ENCODE results near the gene LIX1.

LIX1 gene

GRCh38 chr5:97127727-97128126 lies 14.7 kb downstream of the LIX1 start:
- WGBS, 2 experiments: 89 to 95% methylated on average over 1 of the region's 1 CpG
- Histone ChIP-seq H3K4me1 (ENCODE audit: control insufficient read depth, insufficient read depth, low read length) (peaks cover 20% of the 10 kb centered on the region), H3K9me3 (ENCODE audit: control insufficient read depth, low read length) (no peaks in the 10 kb centered on the region), H3K27ac (ENCODE audit: insufficient read depth, low read depth, low read length, poor library complexity, severe bottlenecking) (no peak overlapping the region), H3K36me3 (ENCODE audit: control insufficient read depth, insufficient read depth, low read length) (peaks cover 16% of the 10 kb centered on the region), H3K27me3 (ENCODE audit: control insufficient read depth, insufficient read depth, low read length, poor library complexity, severe bottlenecking) (no peaks in the 10 kb centered on the region), H3K4me3 (ENCODE audit: insufficient read depth, low read depth, low read length) (no peak overlapping the region)

- no peaks in the 10 kb centered on the region for H3K27me3 ChIP-seq (ENCODE audit: control insufficient read depth, insufficient read depth, low read length, poor library complexity, severe bottlenecking)
Measured at GRCh38 chr5:97125125-97125683, 17.2 kb downstream of the LIX1 start.

GRCh38 chr5:97124335-97124734 lies 18.1 kb downstream of the LIX1 start:
- Histone ChIP-seq H3K27me3 (ENCODE audit: control insufficient read depth, insufficient read depth, low read length, poor library complexity, severe bottlenecking) (no peaks in the 10 kb centered on the region), H3K9me3 (ENCODE audit: control insufficient read depth, low read length) (no peaks in the 10 kb centered on the region), H3K4me3 (ENCODE audit: insufficient read depth, low read depth, low read length) (no peak overlapping the region), H3K36me3 (ENCODE audit: control insufficient read depth, insufficient read depth, low read length) (peaks cover 19% of the 10 kb centered on the region), H3K4me1 (ENCODE audit: control insufficient read depth, insufficient read depth, low read length) (no peaks in the 10 kb centered on the region), H3K27ac (ENCODE audit: insufficient read depth, low read depth, low read length, poor library complexity, severe bottlenecking) (no peak overlapping the region)
- WGBS, 2 experiments: 84 to 87% methylated on average over 2 of the region's 2 CpGs

More at GRCh38 chr5:97125125-97125683, 17.2 kb downstream of the LIX1 start:
- Histone ChIP-seq H3K27ac (ENCODE audit: insufficient read depth, low read depth, low read length, poor library complexity, severe bottlenecking) (no peak overlapping the region), H3K4me1 (ENCODE audit: control insufficient read depth, insufficient read depth, low read length) (peaks cover 5% of the 10 kb centered on the region), H3K4me3 (ENCODE audit: insufficient read depth, low read depth, low read length) (no peak overlapping the region), H3K36me3 (ENCODE audit: control insufficient read depth, insufficient read depth, low read length) (peaks cover 19% of the 10 kb centered on the region), H3K9me3 (ENCODE audit: control insufficient read depth, low read length) (no peaks in the 10 kb centered on the region)
- WGBS, 2 experiments: 97 to 98% methylated on average over 3 of the region's 3 CpGs

- Histone ChIP-seq H3K27ac (ENCODE audit: insufficient read depth, low read depth, low read length, poor library complexity, severe bottlenecking) (no peak overlapping the region), H3K4me3 (ENCODE audit: insufficient read depth, low read depth, low read length) (no peak overlapping the region), H3K9me3 (ENCODE audit: control insufficient read depth, low read length) (no peaks in the 10 kb centered on the region), H3K27me3 (ENCODE audit: control insufficient read depth, insufficient read depth, low read length, poor library complexity, severe bottlenecking) (no peaks in the 10 kb centered on the region), H3K4me1 (ENCODE audit: control insufficient read depth, insufficient read depth, low read length) (peaks cover 5% of the 10 kb centered on the region), H3K36me3 (ENCODE audit: control insufficient read depth, insufficient read depth, low read length) (peaks cover 19% of the 10 kb centered on the region)
- 62 to 64% methylated on average over 5 of the region's 5 CpGs for WGBS, 2 experiments
Measured at GRCh38 chr5:97121848-97122247, 20.6 kb downstream of the LIX1 start.

GRCh38 chr5:97120195-97120594 lies 22.2 kb downstream of the LIX1 start:
- WGBS, 2 experiments: 95 to 100% methylated on average over 2 of the region's 2 CpGs

GRCh38 chr5:97119007-97119390 lies 23.4 kb downstream of the LIX1 start:
- no peaks in the 10 kb centered on the region for H3K27me3 ChIP-seq (ENCODE audit: control insufficient read depth, insufficient read depth, low read length, poor library complexity, severe bottlenecking)
- peaks cover 8% of the 10 kb centered on the region for H3K4me1 ChIP-seq (ENCODE audit: control insufficient read depth, insufficient read depth, low read length)
- H3K9me3 ChIP-seq (ENCODE audit: control insufficient read depth, low read length): no peaks in the 10 kb centered on the region
- no peak overlapping the region for H3K27ac ChIP-seq (ENCODE audit: insufficient read depth, low read depth, low read length, poor library complexity, severe bottlenecking)
- H3K36me3 ChIP-seq (ENCODE audit: control insufficient read depth, insufficient read depth, low read length): peaks cover 14% of the 10 kb centered on the region
- WGBS, 2 experiments: 88 to 91% methylated on average over 2 of the region's 2 CpGs
- no peak overlapping the region for H3K4me3 ChIP-seq (ENCODE audit: insufficient read depth, low read depth, low read length)

More at GRCh38 chr5:97120195-97120594, 22.2 kb downstream of the LIX1 start:
- H3K9me3 ChIP-seq (ENCODE audit: control insufficient read depth, low read length): no peaks in the 10 kb centered on the region
- H3K4me3 ChIP-seq (ENCODE audit: insufficient read depth, low read depth, low read length): no peak overlapping the region
- no peak overlapping the region for H3K27ac ChIP-seq (ENCODE audit: insufficient read depth, low read depth, low read length, poor library complexity, severe bottlenecking)
- no peaks in the 10 kb centered on the region for H3K27me3 ChIP-seq (ENCODE audit: control insufficient read depth, insufficient read depth, low read length, poor library complexity, severe bottlenecking)
- H3K36me3 ChIP-seq (ENCODE audit: control insufficient read depth, insufficient read depth, low read length): peaks cover 19% of the 10 kb centered on the region
- H3K4me1 ChIP-seq (ENCODE audit: control insufficient read depth, insufficient read depth, low read length): peaks cover 8% of the 10 kb centered on the region

GRCh38 chr5:97118261-97119006 lies 24.0 kb downstream of the LIX1 start:
- H3K27ac ChIP-seq (ENCODE audit: insufficient read depth, low read depth, low read length, poor library complexity, severe bottlenecking): no peak overlapping the region
- 90 to 98% methylated on average over 2 of the region's 2 CpGs for WGBS, 2 experiments
- no peaks in the 10 kb centered on the region for H3K9me3 ChIP-seq (ENCODE audit: control insufficient read depth, low read length)

GRCh38 chr5:97115932-97116331 lies 26.5 kb downstream of the LIX1 start:
- WGBS, 2 experiments: 94 to 95% methylated on average over 9 of the region's 9 CpGs
- Histone ChIP-seq H3K27ac (ENCODE audit: insufficient read depth, low read depth, low read length, poor library complexity, severe bottlenecking) (no peak overlapping the region), H3K4me3 (ENCODE audit: insufficient read depth, low read depth, low read length) (no peak overlapping the region), H3K36me3 (ENCODE audit: control insufficient read depth, insufficient read depth, low read length) (no peaks in the 10 kb centered on the region), H3K9me3 (ENCODE audit: control insufficient read depth, low read length) (no peaks in the 10 kb centered on the region), H3K4me1 (ENCODE audit: control insufficient read depth, insufficient read depth, low read length) (peaks cover 20% of the 10 kb centered on the region), H3K27me3 (ENCODE audit: control insufficient read depth, insufficient read depth, low read length, poor library complexity, severe bottlenecking) (no peaks in the 10 kb centered on the region)

More at GRCh38 chr5:97118261-97119006, 24.0 kb downstream of the LIX1 start:
- H3K36me3 ChIP-seq (ENCODE audit: control insufficient read depth, insufficient read depth, low read length): peaks cover 10% of the 10 kb centered on the region
- H3K4me3 ChIP-seq (ENCODE audit: insufficient read depth, low read depth, low read length): no peak overlapping the region
- H3K4me1 ChIP-seq (ENCODE audit: control insufficient read depth, insufficient read depth, low read length): peaks cover 8% of the 10 kb centered on the region
- H3K27me3 ChIP-seq (ENCODE audit: control insufficient read depth, insufficient read depth, low read length, poor library complexity, severe bottlenecking): no peaks in the 10 kb centered on the region

GRCh38 chr5:97112230-97112629 lies 30.2 kb downstream of the LIX1 start:
- Histone ChIP-seq H3K36me3 (ENCODE audit: control insufficient read depth, insufficient read depth, low read length) (no peaks in the 10 kb centered on the region), H3K4me3 (ENCODE audit: insufficient read depth, low read depth, low read length) (no peak overlapping the region), H3K27ac (ENCODE audit: insufficient read depth, low read depth, low read length, poor library complexity, severe bottlenecking) (no peak overlapping the region), H3K27me3 (ENCODE audit: control insufficient read depth, insufficient read depth, low read length, poor library complexity, severe bottlenecking) (no peaks in the 10 kb centered on the region), H3K9me3 (ENCODE audit: control insufficient read depth, low read length) (no peaks in the 10 kb centered on the region), H3K4me1 (ENCODE audit: control insufficient read depth, insufficient read depth, low read length) (peaks cover 15% of the 10 kb centered on the region)
- WGBS, 2 experiments: 89 to 92% methylated on average over 6 of the region's 6 CpGs

- no peaks in the 10 kb centered on the region for H3K9me3 ChIP-seq (ENCODE audit: control insufficient read depth, low read length)
- H3K4me1 ChIP-seq (ENCODE audit: control insufficient read depth, insufficient read depth, low read length): peaks cover 14% of the 10 kb centered on the region
- no peak overlapping the region for H3K4me3 ChIP-seq (ENCODE audit: insufficient read depth, low read depth, low read length)
- no peaks in the 10 kb centered on the region for H3K36me3 ChIP-seq (ENCODE audit: control insufficient read depth, insufficient read depth, low read length)
- H3K27ac ChIP-seq (ENCODE audit: insufficient read depth, low read depth, low read length, poor library complexity, severe bottlenecking): no peak overlapping the region
- WGBS, 2 experiments: 0 to 9% methylated on average over 3 to 4 of the region's 4 CpGs
- H3K27me3 ChIP-seq (ENCODE audit: control insufficient read depth, insufficient read depth, low read length, poor library complexity, severe bottlenecking): no peaks in the 10 kb centered on the region
Measured at GRCh38 chr5:97111616-97112015, 30.8 kb downstream of the LIX1 start.

Measured in ectodermal cell (in vitro differentiated cells).